OCI-LY3 (cell line): Measurements from ENCODE around the gene VPS36.

ENCODE experiments used
- H2AFZ ChIP-seq: fragments of 200-600, 300-600 bp; shearing (Covaris generic); 2 replicates; pipeline ENCODE4 v1.6.0; 2014; ENCODE audit warnings: antibody characterized with exemption, low read depth, low read length
- H3K27ac ChIP-seq: fragments of 200-600, 300-600 bp; sonication (generic); 2 replicates; pipeline ENCODE4 v1.5.1; 2014; ENCODE audit warnings: mild to moderate bottlenecking, low read length, moderate library complexity, mixed read lengths
- H3K27me3 ChIP-seq: fragments of 200-600, 300-600 bp; sonication (generic); 2 replicates; pipeline ENCODE4 v1.6.1; 2014; ENCODE audit warnings: low read depth, low read length, mixed read lengths
- H3K36me3 ChIP-seq: fragments of 200-600, 300-600 bp; sonication (generic); replicated peaks from 2 replicates; pipeline ENCODE3; 2014; ENCODE audit warnings: low read depth, low read length, mixed read lengths
- H3K4me1 ChIP-seq: fragments of 300-600, 200-600 bp; sonication (generic); 2 replicates; pipeline ENCODE4 v1.6.1; 2014; ENCODE audit warnings: low read length, mixed read lengths
- H3K4me2 ChIP-seq: fragments of 200-600, 300-600 bp; sonication (generic); 2 replicates; pipeline ENCODE4 v1.6.1; 2014; ENCODE audit warnings: low read length, mixed read lengths
- H3K4me3 ChIP-seq: fragments of 300-600, 200-600 bp; sonication (generic); 2 replicates; pipeline ENCODE4 v1.5.1; 2014; ENCODE audit warnings: antibody characterized with exemption, mild to moderate bottlenecking, low read length, moderate library complexity
- H3K79me2 ChIP-seq: fragments of 300-600, 200-600 bp; shearing (Covaris generic); 2 replicates; pipeline ENCODE4 v1.6.1; 2014; ENCODE audit warnings: mild to moderate bottlenecking, low read length, mixed read lengths
- H3K9ac ChIP-seq: fragments of 300-600, 200-600 bp; shearing (Covaris generic); 2 replicates; pipeline ENCODE4 v1.6.0; 2014; ENCODE audit warnings: mild to moderate bottlenecking, low read length, moderate library complexity
- H3K9me3 ChIP-seq: fragments of 200-600, 300-600 bp; shearing (Covaris generic); 2 replicates; pipeline ENCODE4 v1.6.1; 2014; ENCODE audit warnings: low read length, mixed read lengths; ENCODE audit not compliant: insufficient read depth
- H4K20me1 ChIP-seq: fragments of 200-600, 300-600 bp; sonication (generic); 2 replicates; pipeline ENCODE4 v1.6.1; 2016; ENCODE audit warnings: low read length, mixed read lengths; ENCODE audit not compliant: insufficient read depth
- CTCF ChIP-seq: fragments of 200-600, 300-600 bp; sonication (generic); IDR thresholded peaks from 2 replicates; pipeline ENCODE4 v1.5.1; 2014; ENCODE audit warnings: antibody characterized with exemption, low read length, low read depth
- EZH2phosphoT487 ChIP-seq: fragments of 200-600 bp; shearing (Covaris generic); IDR thresholded peaks from 2 replicates; pipeline ENCODE4 v1.6.1; 2018; ENCODE audit warnings: antibody characterized with exemption, mixed run types, low read depth

VPS36 gene

GRCh38 chr13:52454820-52455676 is 4.6 kb upstream of the VPS36 start, which contains the start of gene CKAP2:
Gene CKAP2, plus strand, starts transcription at chr13:52455478. Its CDS starts 79 bp downstream, at chr13:52455557.
- peaks cover 27% of the 10 kb centered on the region for H3K4me1 ChIP-seq
- H3K4me3 ChIP-seq, result peak within 1 kb of the TSS; percentile 88
- peak within 1 kb of the TSS; percentile 88 for H3K9ac ChIP-seq
- H2AFZ ChIP-seq, result peak within 1 kb of the TSS; percentile 74
- H3K79me2 ChIP-seq, result peaks cover 47% of the 10 kb centered on the region
- TF ChIP-seq EZH2phosphoT487, result no peak
- no peak for TF ChIP-seq CTCF
- H3K36me3 ChIP-seq, result peaks cover 21% of the 10 kb centered on the region
- peak within 1 kb of the TSS; percentile 89 for H3K4me2 ChIP-seq
- H4K20me1 ChIP-seq, result peaks cover 5% of the 10 kb centered on the region; the same call in 1 of the 2 replicates
- H3K27me3 ChIP-seq, result no peaks in the 10 kb centered on the region
- no peaks in the 10 kb centered on the region for H3K9me3 ChIP-seq
- H3K27ac ChIP-seq, result peak within 1 kb of the TSS; percentile 77

GRCh38 chr13:52454459-52454819 is 4.0 kb upstream of the VPS36 start:
- Histone ChIP-seq H3K4me3 (peak overlapping the region; percentile 88), H3K36me3 (peaks cover 17% of the 10 kb centered on the region), H4K20me1 (peaks cover 5% of the 10 kb centered on the region; the same call in 1 of the 2 replicates), H3K4me1 (peaks cover 27% of the 10 kb centered on the region), H3K9me3 (no peaks in the 10 kb centered on the region), H2AFZ (peak overlapping the region; percentile 49), H3K79me2 (peaks cover 47% of the 10 kb centered on the region), H3K9ac (peak overlapping the region; percentile 88), H3K4me2 (peak overlapping the region; percentile 89), H3K27me3 (no peaks in the 10 kb centered on the region), H3K27ac (peak overlapping the region; percentile 77)
- TF ChIP-seq EZH2phosphoT487, result no peak
- TF ChIP-seq CTCF, result no peak

- H3K4me1 ChIP-seq, result peaks cover 42% of the 10 kb centered on the region
- no peak overlapping the region for H3K4me2 ChIP-seq
- H3K4me3 ChIP-seq, result no peak overlapping the region
- no peak overlapping the region for H2AFZ ChIP-seq
- no peak overlapping the region for H3K9ac ChIP-seq
- no peak overlapping the region for H3K27ac ChIP-seq
- no peaks in the 10 kb centered on the region for H3K9me3 ChIP-seq
- peaks cover 20% of the 10 kb centered on the region for H4K20me1 ChIP-seq
- TF ChIP-seq EZH2phosphoT487 (no peak), CTCF (no peak)
- peaks cover 17% of the 10 kb centered on the region for H3K36me3 ChIP-seq
- peaks cover 48% of the 10 kb centered on the region for H3K79me2 ChIP-seq
- H3K27me3 ChIP-seq, result no peaks in the 10 kb centered on the region
Measured at GRCh38 chr13:52452470-52452869, 2.0 kb upstream of the VPS36 start.

GRCh38 chr13:52451135-52451804 is 836 bp upstream of the VPS36 start:
- Histone ChIP-seq H3K27me3 (no peaks in the 10 kb centered on the region), H3K4me2 (peak overlapping the region; percentile 87), H3K9me3 (no peaks in the 10 kb centered on the region), H3K4me3 (peak overlapping the region; percentile 72), H3K27ac (no peak overlapping the region), H3K4me1 (peaks cover 37% of the 10 kb centered on the region), H4K20me1 (peaks cover 21% of the 10 kb centered on the region), H3K9ac (peak overlapping the region; percentile 41; the same call in 1 of the 2 replicates), H2AFZ (peak overlapping the region; percentile 57; the same call in 1 of the 2 replicates), H3K36me3 (peaks cover 14% of the 10 kb centered on the region), H3K79me2 (peaks cover 48% of the 10 kb centered on the region)
- TF ChIP-seq EZH2phosphoT487 (no peak), CTCF (no peak)
